Adrenal gland (tissue), 12 donors: ENCODE results near the gene PLEKHO2. TPM values are rescaled to one million over a fixed set of nuclear protein-coding genes. Genes with fewer than 3 reads are reported as not detected.

Experiments
- DNase-seq, 7 donors: peaks; one replicate each; pipeline ENCODE4 v3.0.0-alpha.2; 2019 to 2020
- H3K27ac ChIP-seq, 5 donors: fragments of 200-600 bp; sonication (generic) in 4 of 5; 1 replicate in 3 of 5; 2 replicates in 2 of 5; pipeline versions ENCODE4 v1.5.1 to v1.8.0; 2016 to 2020; ENCODE audit warnings: mild to moderate bottlenecking in 1 of 5
- H3K27me3 ChIP-seq: fragments of 200-600 bp; 2 replicates; pipeline ENCODE4 v1.8.0; 2021
- H3K36me3 ChIP-seq, 2 donors: fragments of 200-600 bp; replicated peaks in 1 of 2; 1 replicate in 1 of 2; 2 replicates in 1 of 2; pipeline versions ENCODE4 v1.5.1 to v1.8.0; 2018 to 2022
- H3K4me1 ChIP-seq, 2 donors: fragments of 200-600 bp; replicated peaks in 1 of 2; 1 replicate in 1 of 2; 2 replicates in 1 of 2; pipeline versions ENCODE4 v1.5.1 to v1.8.0; 2018 to 2021
- H3K4me3 ChIP-seq, 4 donors: fragments of 200-600 bp; sonication (generic) in 3 of 4; one replicate each; pipeline ENCODE4 v1.5.1; 2016 to 2018
- H3K9me3 ChIP-seq, 3 donors: fragments of 200-600 bp; sonication (generic) in 1 of 3; replicated peaks in 1 of 3; 1 replicate in 2 of 3; 2 replicates in 1 of 3; pipeline versions ENCODE4 v1.5.1 to v1.8.0; 2016 to 2021
- POLR2A ChIP-seq, 2 donors: fragments of 450-650 bp; IDR thresholded peaks; one replicate each; pipeline ENCODE4 v1.6.1; 2017; ENCODE audit warnings: antibody characterized with exemption in 2 of 2, mild to moderate bottlenecking in 2 of 2, moderate library complexity in 1 of 2
- WGBS, 4 donors: extraction: QIAGEN DNeasy Blood & Tissue Kit in 2 of 4; methylation state at CpG; one replicate each; pipeline versions ENCODE4 v1.1.5 to v1.1.7; 2013 to 2017; 5-methylcytosine and 5-hydroxymethylcytosine counted together
- intact Hi-C, 2 donors: fragments of 100-400 bp; cut with DNase I; formaldehyde crosslinking; loops; one replicate each; pipeline versions ENCODE4 v1.14.1 to v1.15.0; 2022 to 2023
- polyA plus RNA-seq, 3 donors: library from polyadenylated mRNA; stranded (reverse); fragments of 200-250 nt in 2 of 3; fragments of 350-450 nt in 1 of 3; fragmentation: Illumina TruSeq in 1 of 3; extraction: RNeasy Lipid Tissue Mini Kit (QIAGEN cat#74804) in 1 of 3; gene quantifications; one replicate each; pipeline ENCODE4 v1.2.3, GENCODE V29; 2013 to 2014
- total RNA-seq, 9 donors: library from RNA; depleted of rRNA in 4 of 9; stranded (reverse); fragments of >200 nt in 4 of 9; fragments of 120-200 nt in 1 of 9; fragmentation: NEBNext Ultra II Directional in 1 of 9; extraction: Animal tissue kit (Norgen Biotek cat#: 25700) in 1 of 9; gene quantifications; one replicate each; pipeline versions ENCODE4 v1.1.0 to v1.2.4, GENCODE V29; 2013 to 2023
- TF ChIP-seq, protein P1 (sequence below), 6 experiments: fragments of 450-650 bp in 4 of 6; fragments of 200-600 bp in 2 of 6; sonication (generic) in 1 of 6; IDR thresholded peaks; 1 replicate in 5 of 6; 2 replicates in 1 of 6; pipeline versions ENCODE4 v1.5.1 to v1.8.0; 2016 to 2021; ENCODE audit warnings: antibody characterized with exemption in 6 of 6, mild to moderate bottlenecking in 2 of 6, moderate library complexity in 1 of 6
- donor health status: healthy with polysubstance abuse.
- donor health status: Bipolar disorder and iron deficiency.
- donor health status: DM: yes; HTN: yes; CAD: no.
- donor health status: DM: no; HTN: no; CAD: no.
- donor health status: DM: no; HTN: no; CAD: no.
- donor health status: DM: yes; HTN: yes; CAD: no.

Gene PLEKHO2
- total and polyA plus RNA-seq, 12 donors, result 11.7 to 62.9 (median 48.5) TPM

DNA sequence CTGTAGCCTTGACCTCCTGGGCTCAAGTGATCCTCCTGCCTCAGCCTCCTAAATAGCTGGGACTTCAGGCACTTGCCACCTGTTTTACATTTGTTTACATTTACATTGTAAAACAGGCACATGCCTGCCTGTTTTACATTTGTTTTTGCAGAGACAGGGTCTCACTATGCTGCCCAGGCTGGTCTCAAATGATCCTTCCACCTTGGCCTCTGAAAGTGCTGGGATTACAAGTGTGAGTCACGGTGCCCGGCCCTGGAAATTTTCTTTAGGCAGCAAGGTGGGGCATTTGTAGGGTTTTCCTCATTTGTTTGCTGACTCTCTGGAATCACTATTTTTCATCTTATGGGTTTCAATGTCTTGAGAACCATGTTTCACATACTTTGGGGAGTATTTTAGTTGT, 41.2 kb upstream of the PLEKHO2 start:
- Histone ChIP-seq H3K4me3 (no peak overlapping the region), H3K9me3 (no peaks in the 10 kb centered on the region), H3K27me3 (no peaks in the 10 kb centered on the region), H3K36me3 (no peaks in the 10 kb centered on the region), H3K27ac (no peak overlapping the region), H3K4me1 (no peaks in the 10 kb centered on the region)
- intact Hi-C loops, result no loop called here
- WGBS, 4 donors, result 88 to 100% (median 93%) methylated on average over 2 of the region's 2 CpGs
- TF ChIP-seq, protein P1, sequence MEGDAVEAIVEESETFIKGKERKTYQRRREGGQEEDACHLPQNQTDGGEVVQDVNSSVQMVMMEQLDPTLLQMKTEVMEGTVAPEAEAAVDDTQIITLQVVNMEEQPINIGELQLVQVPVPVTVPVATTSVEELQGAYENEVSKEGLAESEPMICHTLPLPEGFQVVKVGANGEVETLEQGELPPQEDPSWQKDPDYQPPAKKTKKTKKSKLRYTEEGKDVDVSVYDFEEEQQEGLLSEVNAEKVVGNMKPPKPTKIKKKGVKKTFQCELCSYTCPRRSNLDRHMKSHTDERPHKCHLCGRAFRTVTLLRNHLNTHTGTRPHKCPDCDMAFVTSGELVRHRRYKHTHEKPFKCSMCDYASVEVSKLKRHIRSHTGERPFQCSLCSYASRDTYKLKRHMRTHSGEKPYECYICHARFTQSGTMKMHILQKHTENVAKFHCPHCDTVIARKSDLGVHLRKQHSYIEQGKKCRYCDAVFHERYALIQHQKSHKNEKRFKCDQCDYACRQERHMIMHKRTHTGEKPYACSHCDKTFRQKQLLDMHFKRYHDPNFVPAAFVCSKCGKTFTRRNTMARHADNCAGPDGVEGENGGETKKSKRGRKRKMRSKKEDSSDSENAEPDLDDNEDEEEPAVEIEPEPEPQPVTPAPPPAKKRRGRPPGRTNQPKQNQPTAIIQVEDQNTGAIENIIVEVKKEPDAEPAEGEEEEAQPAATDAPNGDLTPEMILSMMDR (IDR thresholded peaks at IDR 0.05), result no peak
- no peak for TF ChIP-seq POLR2A (IDR thresholded peaks at IDR 0.05)
- DNase-seq, result no peak

DNA sequence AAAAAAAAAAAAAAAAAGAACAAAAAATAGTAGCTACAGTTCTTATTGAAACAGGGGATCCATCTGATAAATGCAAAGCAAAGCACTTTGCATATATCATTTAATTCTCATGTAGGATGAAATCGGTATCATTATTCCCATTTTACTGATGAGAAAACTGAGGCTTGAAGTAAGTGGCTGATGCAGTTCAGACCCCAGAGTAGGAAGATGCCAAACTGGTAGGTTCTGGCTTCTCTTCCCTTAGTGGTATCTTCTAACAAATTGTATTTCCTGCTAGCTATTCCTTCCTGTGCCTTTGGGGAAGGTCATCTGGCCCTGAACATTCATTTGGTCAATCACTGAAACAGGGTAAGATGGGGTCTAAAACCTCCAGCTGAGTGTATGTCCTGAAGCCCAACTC, 38.2 kb upstream of the PLEKHO2 start:
- WGBS, 4 donors, result 88 to 97% (median 92%) methylated on average over 1 of the region's 1 CpG
- no peak overlapping the region for H3K4me3 ChIP-seq
- H3K36me3 ChIP-seq, result no peaks in the 10 kb centered on the region
- no peak overlapping the region for H3K27ac ChIP-seq
- intact Hi-C loops, result no loop called here
- no peaks in the 10 kb centered on the region for H3K9me3 ChIP-seq
- H3K4me1 ChIP-seq, result no peaks in the 10 kb centered on the region
- DNase-seq, result no peak
- TF ChIP-seq, protein P1 (IDR thresholded peaks at IDR 0.05), result no peak
- TF ChIP-seq POLR2A (IDR thresholded peaks at IDR 0.05), result no peak
- H3K27me3 ChIP-seq, result no peaks in the 10 kb centered on the region

DNA sequence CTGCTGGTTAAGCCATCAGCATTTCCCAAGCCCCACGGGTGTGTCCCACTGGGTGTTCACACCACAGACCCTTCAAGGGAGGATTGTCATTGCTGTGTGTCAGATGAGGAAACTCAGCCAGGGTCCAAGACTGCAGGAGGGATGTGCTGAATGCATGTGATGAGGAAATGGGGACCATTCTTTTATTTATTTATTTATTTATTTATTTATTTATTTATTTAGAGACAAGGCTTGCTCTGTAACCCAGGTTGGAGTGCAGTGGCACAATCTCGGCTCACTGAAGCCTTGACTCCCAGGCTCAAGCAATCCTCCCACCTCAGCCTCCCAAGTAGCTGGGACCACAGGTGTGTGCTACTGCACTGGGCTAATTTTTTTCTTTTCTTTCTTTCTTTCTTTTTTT, 37.1 kb upstream of the PLEKHO2 start:
- Histone ChIP-seq H3K9me3 (no peaks in the 10 kb centered on the region), H3K4me3 (no peak overlapping the region), H3K36me3 (no peaks in the 10 kb centered on the region), H3K27me3 (no peaks in the 10 kb centered on the region), H3K27ac (no peak overlapping the region), H3K4me1 (no peaks in the 10 kb centered on the region)
- intact Hi-C loops, result no loop called here
- TF ChIP-seq, protein P1 (IDR thresholded peaks at IDR 0.05), result no peak
- no peak for TF ChIP-seq POLR2A (IDR thresholded peaks at IDR 0.05)
- DNase-seq, result no peak
- 42 to 64% (median 54%) methylated on average over 2 of the region's 2 CpGs for WGBS, 4 donors

DNA sequence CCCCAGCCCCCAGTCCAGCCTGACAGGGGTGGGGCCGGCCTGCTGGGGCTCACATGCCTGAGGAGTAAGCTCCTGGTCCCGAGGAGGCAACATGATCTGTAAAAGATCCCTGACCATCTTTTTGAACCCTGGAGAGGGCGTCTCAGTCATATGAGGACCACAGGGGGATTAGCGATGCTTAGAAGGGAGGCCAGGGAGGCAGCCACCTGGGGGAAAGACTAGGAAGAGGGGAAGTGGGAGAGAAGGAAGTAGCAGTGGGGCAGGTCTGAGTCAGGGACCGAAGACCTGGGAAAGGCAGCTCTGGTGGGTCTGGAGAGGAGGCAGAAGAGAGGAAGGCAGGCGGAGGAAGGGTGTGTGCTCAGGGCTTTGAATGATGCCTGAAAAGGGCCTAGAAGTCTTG, 35.2 kb upstream of the PLEKHO2 start:
- Histone ChIP-seq H3K27me3 (no peaks in the 10 kb centered on the region), H3K4me3 (no peak overlapping the region), H3K9me3 (no peaks in the 10 kb centered on the region), H3K4me1 (no peaks in the 10 kb centered on the region), H3K27ac (no peak overlapping the region), H3K36me3 (no peaks in the 10 kb centered on the region)
- DNase-seq, result no peak
- no peak for TF ChIP-seq POLR2A (IDR thresholded peaks at IDR 0.05)
- TF ChIP-seq, protein P1 (IDR thresholded peaks at IDR 0.05), result no peak
- 78 to 94% (median 87%) methylated on average over 5 to 6 of the region's 6 CpGs for WGBS, 4 donors
- intact Hi-C loops, result no loop called here
